WTC11 (cell line): ENCODE results near the gene PSMG1.

ENCODE experiments used
- ATF2 ChIP-seq: sonication (generic); formaldehyde crosslinking; IDR thresholded peaks from 2 replicates; pipeline ENCODE4 v1.8.1; 2022; ENCODE audit warnings: low read depth, missing genetic modification reagents, borderline replicate concordance
- ATF3 ChIP-seq: sonication (generic); formaldehyde crosslinking; conservative IDR thresholded peaks from 2 replicates; pipeline ENCODE4 v1.8.1; 2022; ENCODE audit warnings: mild to moderate bottlenecking, missing genetic modification reagents
- ATF6 ChIP-seq: sonication (generic); formaldehyde crosslinking; IDR thresholded peaks from 2 replicates; pipeline ENCODE4 v1.8.1; 2023; ENCODE audit warnings: mild to moderate bottlenecking, missing genetic modification reagents
- CTCF ChIP-seq: fragments of 200-600 bp; IDR thresholded peaks from 2 replicates; pipeline ENCODE4 v1.8.0; 2022; ENCODE audit warnings: antibody characterized with exemption
- FOXP4 ChIP-seq: sonication (generic); formaldehyde crosslinking; IDR thresholded peaks from 2 replicates; pipeline ENCODE4 v1.8.0; 2022; ENCODE audit warnings: mild to moderate bottlenecking, missing genetic modification reagents
- HMGXB4 ChIP-seq: sonication (generic); formaldehyde crosslinking; IDR thresholded peaks from 2 replicates; pipeline ENCODE4 v1.8.1; 2023; ENCODE audit warnings: mild to moderate bottlenecking, moderate library complexity, missing genetic modification reagents
- JUN ChIP-seq: sonication (generic); formaldehyde crosslinking; IDR thresholded peaks from 2 replicates; pipeline ENCODE4 v1.8.0; 2023; ENCODE audit warnings: mild to moderate bottlenecking, missing genetic modification reagents
- MLX ChIP-seq: sonication (generic); formaldehyde crosslinking; IDR thresholded peaks from 2 replicates; pipeline ENCODE4 v1.8.1; 2023; ENCODE audit warnings: mild to moderate bottlenecking, missing genetic modification reagents, moderate library complexity
- MXD4 ChIP-seq: fragments of 250-450 bp; sonication (Bioruptor Pico); IDR thresholded peaks from 2 replicates; pipeline ENCODE4 v1.8.0; 2021; ENCODE audit warnings: mild to moderate bottlenecking, moderate library complexity, borderline replicate concordance
- PRDM15 ChIP-seq: sonication (generic); formaldehyde crosslinking; IDR thresholded peaks from 2 replicates; pipeline ENCODE4 v1.8.0; 2022; ENCODE audit warnings: missing genetic modification reagents
- TP53 ChIP-seq: sonication (generic); formaldehyde crosslinking; IDR thresholded peaks from 2 replicates; pipeline ENCODE4 v1.8.1; 2023; ENCODE audit warnings: mild to moderate bottlenecking, missing genetic modification reagents
- ZNF416 ChIP-seq: fragments of 250-450 bp; sonication (Bioruptor Pico); IDR thresholded peaks from 2 replicates; pipeline ENCODE4 v1.9.0; 2021; ENCODE audit warnings: mild to moderate bottlenecking, inconsistent platforms

GRCh38 chr21:39218082-39218409 lies 34.8 kb upstream of the PSMG1 start:
- TF ChIP-seq CTCF (no peak), ATF3 (CRISPR knock-in tag) (no peak), HMGXB4 (no peak), MLX (no peak), ZNF416 (CRISPR knock-in tag) (no peak), ATF6 (CRISPR knock-in tag) (no peak), FOXP4 (CRISPR knock-in tag) (no peak), ATF2 (no peak), PRDM15 (CRISPR knock-in tag) (no peak), JUN (CRISPR knock-in tag) (no peak), TP53 (CRISPR knock-in tag) (no peak), MXD4 (no peak)
